PC-9 (cell line): ENCODE data around the gene DPP7.

Source experiments
- CTCF ChIP-seq: fragments of 200-600 bp; sonication (generic); conservative IDR thresholded peaks from 2 replicates; pipeline ENCODE4 v1.6.1; 2017; ENCODE audit warnings: mixed run types, antibody characterized with exemption, mild to moderate bottlenecking, moderate library complexity
- EZH2 ChIP-seq: fragments of 200-600 bp; sonication (generic); IDR thresholded peaks from 2 replicates; pipeline ENCODE4 v1.8.0; 2017; ENCODE audit warnings: antibody characterized with exemption, low read depth

GRCh38 chr9:137068539-137069507, 45.7 kb downstream of the DPP7 start:
- TF ChIP-seq CTCF (no peak), EZH2 (no peak)
